Colon (tissue), 2 donors: Measurements from ENCODE around the gene CSF1R.

Experiments used
- FAIRE-seq: peaks from 2 replicates; lab custom pipeline; 2012; peaks lifted over from hg19 to GRCh38; lab: Jason Lieb, UNC
- donor health status: control.
- donor health status: control.

Gene CSF1R

GRCh38 chr5:150069672-150070627 lies 16.4 kb downstream of the CSF1R start:
- FAIRE-seq: no peak

GRCh38 chr5:150068961-150069645 lies 17.3 kb downstream of the CSF1R start:
- no peak for FAIRE-seq

DNA sequence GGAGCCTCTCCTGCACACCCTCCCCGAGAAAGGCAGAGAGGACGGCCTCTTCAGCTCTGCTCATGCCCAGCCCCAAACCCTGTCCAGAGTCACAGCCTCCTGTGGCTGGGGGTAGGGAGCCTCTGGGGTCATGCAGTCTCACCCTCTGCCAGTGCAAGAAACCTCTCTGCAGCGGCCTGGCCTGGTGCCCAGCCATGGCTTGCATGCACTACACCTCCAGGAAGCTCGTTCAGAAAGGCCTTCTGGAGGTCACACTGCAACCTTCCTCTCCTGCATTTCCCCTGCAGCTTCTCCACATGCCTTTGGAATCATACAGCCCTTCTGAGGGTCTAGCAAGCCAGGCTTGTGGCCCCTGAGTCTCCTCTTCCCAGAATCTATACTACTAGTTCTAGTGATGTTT lies 17.9 kb downstream of the CSF1R start:
- no peak for FAIRE-seq

DNA sequence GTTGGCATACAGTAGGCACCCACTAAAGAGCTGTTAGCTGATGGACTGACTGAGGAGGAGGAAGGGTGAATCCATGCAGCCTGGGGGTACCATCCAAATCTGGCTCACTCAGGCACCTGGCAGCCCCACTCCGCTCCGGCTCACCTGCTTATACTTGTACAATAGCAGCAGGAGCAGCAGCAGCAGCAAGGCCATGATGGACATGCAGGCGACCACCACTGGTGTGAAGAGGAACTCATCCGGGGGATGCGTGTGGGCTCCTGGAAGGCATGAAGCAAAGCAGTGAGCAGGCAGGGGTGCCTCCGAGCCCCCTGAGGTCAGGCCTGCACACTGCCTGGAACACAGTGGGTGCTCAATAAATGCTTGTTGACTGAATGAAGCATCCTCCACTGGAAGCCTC lies 18.3 kb downstream of the CSF1R start:
- FAIRE-seq: no peak

DNA sequence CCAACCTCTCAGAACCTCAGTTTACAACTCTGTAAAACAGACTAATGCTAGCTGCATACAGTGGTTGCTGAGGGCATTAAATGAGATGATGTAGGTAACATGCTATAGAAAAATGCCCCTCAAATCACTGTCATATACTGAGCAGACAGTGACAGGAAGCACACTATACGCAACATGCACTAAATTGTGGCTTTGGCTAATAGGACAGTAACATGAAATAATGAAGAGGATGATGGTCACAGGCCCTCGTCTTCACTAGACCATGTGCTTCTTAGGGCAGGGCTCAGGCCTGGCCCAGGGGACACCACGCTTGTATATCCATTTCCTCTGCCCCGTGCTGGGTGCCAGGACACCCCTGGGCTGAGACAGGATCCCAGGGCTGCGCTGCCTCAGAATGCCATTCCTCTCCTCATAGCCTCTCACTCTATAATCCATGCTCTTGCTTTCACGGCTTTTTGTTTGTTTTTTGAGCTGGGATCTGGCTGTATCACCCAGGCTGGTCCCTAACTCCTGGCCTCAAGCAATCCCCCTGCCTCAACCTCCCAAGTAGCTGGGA lies 18.9 kb downstream of the CSF1R start:
- no peak for FAIRE-seq

DNA sequence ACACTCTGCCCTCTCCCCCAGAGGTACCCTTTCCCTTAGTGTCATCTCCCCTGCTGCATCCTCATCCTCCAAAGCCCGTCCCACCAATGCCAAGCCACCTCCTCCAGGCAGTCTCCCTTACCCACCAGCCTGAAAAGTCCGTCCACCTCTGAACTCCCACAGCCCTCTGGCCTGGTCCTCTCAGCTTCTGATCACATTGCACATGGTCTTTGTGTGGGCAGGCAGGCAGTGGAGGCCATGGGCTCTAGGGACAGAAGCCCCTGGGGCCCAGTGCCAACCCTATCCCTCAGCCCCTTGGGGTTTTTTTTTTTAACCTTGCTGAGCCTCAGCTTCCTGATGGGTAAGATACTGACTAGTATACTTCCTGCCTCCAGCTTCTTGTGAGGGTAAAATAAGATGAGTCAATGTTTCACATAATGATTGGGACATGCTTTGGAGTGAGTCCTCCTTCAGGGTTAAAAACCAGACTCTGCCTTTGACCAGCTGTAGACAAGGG lies 19.4 kb downstream of the CSF1R start:
- FAIRE-seq: no peak

DNA sequence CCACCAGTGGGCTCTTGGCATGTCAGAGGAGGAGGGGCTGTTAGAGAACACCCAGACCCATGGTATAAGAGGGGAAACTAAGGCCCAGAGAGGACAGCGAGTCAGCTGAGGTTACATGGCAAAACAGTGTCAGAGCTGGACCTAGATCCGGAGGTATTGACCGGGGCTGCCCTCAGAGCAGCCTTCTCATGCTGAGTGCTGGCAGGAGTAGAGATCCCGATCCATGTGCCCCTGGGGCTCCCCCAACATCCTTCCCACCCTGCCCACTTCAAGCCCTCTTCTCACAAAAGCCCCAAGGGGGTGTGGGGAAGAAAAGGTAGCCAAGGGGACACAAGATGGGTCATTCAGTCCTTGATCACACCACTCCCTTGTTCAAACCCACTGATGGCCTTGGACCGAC lies 19.9 kb downstream of the CSF1R start:
- FAIRE-seq: no peak

DNA sequence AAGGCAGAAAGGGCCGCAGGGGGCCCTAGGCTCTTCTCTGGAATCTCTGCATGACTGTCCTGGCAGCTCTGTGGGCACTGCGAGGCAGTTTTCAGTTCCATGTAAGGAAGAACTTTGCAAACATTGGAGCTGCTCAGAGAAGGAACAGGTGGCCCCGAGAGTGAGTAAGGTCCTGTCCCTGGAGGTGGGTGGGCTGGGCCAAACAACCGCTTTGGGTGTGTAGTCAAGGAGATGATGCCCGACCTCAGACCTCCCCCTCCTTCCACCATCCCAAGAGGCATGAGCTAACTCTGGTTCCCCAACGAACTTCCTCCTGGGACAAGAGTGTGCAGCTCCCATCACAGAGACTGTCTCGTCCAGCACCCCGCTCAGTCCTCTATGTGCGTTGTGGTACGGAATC lies 20.5 kb downstream of the CSF1R start:
- FAIRE-seq: no peak

GRCh38 chr5:150065346-150065745 lies 21.0 kb downstream of the CSF1R start:
- no peak for FAIRE-seq

GRCh38 chr5:150064681-150065220 lies 21.6 kb downstream of the CSF1R start:
- FAIRE-seq: no peak

DNA sequence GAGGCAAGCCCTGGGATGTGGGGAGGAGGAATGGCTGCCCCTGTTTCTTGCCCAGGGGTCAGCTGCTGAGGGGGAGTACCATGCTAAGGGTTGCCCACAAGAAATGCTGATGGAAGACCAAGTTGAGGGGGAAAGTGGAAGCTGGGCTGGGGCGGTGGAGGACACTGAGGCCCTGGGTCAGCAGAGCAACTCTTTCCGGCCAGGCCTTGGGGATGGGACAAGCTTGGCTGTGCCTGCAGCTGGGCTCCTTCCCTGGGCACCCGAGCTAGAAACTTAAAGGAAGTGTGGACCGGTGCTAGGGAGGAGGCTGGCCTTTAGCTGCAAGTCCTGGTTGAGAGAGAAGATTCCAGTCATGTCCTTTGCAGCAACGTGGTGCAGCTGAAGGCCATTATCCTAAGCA lies 22.7 kb downstream of the CSF1R start:
- FAIRE-seq: no peak

- no peak for FAIRE-seq
Measured at GRCh38 chr5:150062216-150062922, 24.0 kb downstream of the CSF1R start.

GRCh38 chr5:150061538-150061995 lies 24.8 kb downstream of the CSF1R start:
- FAIRE-seq: no peak

DNA sequence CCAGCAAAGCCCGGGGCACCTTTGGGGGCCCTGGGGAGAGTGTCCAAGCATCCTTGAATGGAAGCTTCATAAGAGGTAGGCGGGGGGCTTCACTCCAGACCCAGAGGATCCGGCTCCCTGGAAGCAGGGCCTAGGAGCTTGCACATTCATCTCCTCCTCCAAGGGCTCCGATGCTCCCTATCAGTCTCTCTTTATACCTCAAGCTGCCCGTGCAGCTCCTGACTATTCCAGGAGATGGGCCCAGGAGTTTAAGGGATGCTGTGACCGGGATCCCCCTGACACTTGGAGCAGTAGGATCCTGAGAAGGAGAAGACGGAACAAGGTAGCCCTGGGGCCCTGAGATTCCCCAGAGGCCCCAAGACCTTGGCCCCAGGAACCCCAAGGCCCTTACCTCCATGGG lies 25.9 kb downstream of the CSF1R start:
- FAIRE-seq: no peak

- FAIRE-seq: no peak
Measured at GRCh38 chr5:150059623-150060022, 26.7 kb downstream of the CSF1R start.

DNA sequence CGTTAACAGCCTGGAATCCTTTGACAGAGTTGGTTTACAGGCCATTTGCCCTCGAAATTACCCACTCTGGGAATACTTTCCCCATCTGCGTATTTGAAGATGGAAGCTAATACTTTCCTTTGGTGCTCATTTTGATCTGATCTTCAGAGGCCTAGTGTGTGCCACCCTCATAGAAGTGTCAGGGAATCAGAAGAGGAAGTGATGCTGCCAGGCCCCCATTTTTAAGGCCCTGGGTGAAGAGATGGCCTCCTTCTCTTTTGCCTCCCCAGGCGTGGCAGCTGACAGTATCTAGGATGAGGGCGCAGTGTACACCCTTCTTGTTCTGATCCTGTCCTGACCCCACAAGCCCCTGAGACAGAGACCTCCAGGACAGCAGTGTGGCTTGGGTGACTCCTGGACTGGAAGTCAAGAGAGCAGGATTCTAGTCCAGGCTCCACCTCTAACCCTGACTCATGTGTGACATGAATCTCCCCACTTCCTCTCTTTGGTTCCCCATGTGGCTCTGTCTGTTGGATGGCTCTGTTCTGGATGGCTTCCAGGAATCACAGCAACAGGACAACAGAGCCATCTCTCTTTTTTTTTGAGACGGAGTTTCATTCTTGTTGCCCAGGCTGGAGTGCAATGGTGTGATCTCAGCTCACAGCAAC lies 27.8 kb downstream of the CSF1R start:
- no peak for FAIRE-seq

GRCh38 chr5:150057996-150058395 lies 28.4 kb downstream of the CSF1R start:
- no peak for FAIRE-seq

- no peak for FAIRE-seq
Measured at GRCh38 chr5:150057511-150057910, 28.8 kb downstream of the CSF1R start.

DNA sequence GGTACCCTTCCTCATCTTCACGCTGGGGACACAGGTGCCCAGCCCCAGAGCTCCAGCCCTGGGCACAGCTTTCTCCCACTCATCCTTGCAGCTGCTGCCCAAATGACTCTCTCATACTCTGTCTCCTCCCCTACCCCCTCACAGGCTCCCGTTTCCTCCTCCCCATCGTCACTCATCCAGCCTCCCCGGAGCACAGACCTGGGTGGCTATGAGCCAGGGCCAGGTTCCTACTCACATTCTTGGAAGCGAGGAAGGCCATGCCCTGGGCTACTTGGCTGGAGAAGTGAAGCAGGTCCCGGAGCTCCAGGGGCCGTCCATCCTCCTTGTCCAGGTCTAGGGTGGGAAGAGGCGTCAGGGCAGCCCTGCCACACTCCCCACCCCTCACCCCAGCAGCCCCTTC lies 29.3 kb downstream of the CSF1R start:
- FAIRE-seq: no peak

DNA sequence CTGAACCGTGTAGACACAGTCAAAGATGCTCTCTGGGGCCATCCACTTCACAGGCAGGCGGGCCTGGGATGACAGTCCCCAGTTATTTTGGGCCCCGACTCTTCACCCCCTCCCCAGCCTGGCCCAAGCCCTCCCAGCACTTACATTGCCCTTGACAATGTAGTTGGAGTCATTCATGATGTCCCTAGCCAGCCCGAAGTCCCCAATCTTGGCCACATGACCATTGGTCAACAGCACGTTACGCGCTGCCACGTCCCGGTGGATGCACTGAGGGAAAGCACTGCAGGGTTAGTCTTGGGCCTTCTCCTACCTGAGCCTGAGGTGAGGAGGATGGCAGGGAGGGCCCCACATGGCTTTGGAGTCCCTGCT lies 30.3 kb downstream of the CSF1R start:
- no peak for FAIRE-seq

GRCh38 chr5:150055326-150056074 lies 30.9 kb downstream of the CSF1R start:
- FAIRE-seq: no peak
